Measurements from ENCODE around the gene CD80.
"Not testable (repeated sequence)": the region's sequence is repeated elsewhere in the genome, so short reads cannot be mapped to it uniquely, and the experiment has no call there.

CD80 gene

DNA sequence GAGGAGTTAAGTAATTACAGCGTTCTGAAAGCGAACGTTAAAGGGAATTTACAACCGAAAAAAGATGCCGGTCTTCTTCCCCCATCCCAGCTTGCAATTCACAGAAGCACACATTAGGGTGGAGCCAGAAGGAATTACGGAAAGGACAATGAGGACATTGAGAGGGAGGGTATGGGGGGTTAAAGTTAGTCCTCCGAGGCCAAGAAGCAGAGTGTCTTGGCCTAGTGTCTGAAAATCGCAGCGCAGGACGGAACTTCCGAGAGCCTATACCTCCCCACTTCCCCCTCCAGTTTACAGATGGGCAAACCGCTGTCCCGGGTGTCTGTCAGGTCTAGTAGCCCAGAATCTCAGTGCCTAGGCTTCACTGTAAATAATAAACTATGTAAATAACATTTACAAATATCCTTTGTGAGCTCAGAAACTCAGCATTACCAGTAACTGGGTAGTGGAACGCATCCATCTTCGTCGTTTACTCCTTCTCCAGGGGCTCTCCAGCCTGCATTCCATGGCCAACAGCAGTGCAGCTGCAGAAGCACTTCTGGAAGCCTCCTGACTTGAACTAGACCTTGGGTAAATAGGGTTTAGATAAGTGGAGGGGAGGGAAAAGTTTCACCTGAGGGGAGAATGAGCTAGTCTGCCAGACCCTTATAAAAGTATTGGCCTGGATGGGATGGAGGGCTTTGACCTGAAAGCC, 20.8 kb upstream of the CD80 start:
- DNase-seq (ENCODE audit: low read depth): no peak

DNA sequence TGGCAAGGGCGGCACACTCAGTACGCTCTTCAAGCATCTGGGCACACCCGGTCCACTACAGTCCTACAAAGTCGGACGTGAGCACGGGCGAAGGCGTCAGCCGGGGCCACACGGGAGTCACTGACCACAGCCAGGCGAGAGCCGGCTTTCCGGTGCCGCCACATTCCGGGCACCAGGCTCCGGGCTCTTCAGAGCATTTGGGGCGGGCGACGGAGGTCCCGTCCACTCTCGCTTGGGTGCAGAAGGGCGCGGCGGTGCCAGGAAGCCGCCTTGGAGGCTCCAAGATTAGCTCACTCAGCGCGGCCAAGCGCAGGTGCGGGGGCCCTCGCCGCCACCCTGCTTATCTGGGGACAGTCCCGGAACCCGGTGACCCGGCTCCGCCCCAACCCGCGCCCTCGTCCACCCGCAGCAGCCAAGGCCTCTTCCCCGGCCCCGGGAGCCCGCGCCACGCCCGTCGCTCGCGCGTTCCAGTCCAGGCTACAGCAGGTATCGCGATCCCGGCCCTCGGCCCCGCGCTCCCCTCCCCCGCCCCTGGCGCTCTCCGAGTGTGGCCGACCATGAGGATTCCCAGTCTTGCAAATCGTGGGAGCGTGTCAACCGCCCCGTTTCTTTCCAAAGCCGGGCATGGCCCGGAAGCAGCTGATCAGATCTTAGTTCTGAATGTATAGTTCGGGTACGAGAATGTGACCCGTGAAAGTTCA, 20.1 kb upstream of the CD80 start, which contains the start of gene ADPRH:
ADPRH (plus strand) TSS at position 127 of the 701 bp plus-strand sequence. CDS start 2,678 bp downstream, outside the sequence.
- DNase-seq (ENCODE audit: low read depth): no peak

DNA sequence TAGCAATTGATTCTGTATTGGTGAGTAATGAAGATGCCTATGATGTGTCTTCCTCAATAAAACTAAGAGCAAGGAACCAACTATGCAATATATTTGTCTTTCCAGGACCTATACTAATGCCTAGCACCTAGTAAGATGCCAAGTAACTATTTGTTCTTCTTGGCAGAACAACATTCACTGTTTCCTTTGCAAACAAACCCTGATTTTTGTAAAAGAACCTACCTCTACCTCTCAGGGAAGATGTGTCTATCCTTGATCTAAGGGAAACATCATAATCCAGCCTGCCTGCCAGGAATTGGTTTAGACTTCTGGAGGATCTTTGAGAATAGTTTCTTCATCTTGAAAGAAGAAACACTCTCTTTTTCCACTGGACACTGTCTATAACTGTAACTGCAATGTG, 16.1 kb upstream of the CD80 start:
- DNase-seq (ENCODE audit: low read depth): no peak

DNA sequence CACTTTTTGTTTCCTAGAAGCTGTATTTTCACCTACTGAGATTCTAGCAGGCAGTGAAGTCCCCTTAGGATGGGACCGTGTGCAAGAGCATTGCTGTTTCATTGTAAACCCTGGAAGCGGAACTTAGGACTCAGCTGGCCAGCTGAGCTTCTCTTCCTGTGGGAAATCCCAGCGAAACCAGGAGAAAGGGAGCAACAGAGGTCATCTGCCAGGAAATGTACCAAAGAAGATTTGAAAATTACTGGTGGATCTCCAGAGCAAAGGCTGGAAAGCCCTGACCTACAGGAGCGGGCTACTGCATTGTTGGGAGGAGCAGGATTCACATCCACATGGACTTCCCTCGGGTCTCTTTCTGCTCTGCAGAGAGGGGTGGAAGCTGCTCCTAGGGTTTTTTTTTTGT, 12.3 kb upstream of the CD80 start:
- no peak for DNase-seq (ENCODE audit: low read depth)

DNA sequence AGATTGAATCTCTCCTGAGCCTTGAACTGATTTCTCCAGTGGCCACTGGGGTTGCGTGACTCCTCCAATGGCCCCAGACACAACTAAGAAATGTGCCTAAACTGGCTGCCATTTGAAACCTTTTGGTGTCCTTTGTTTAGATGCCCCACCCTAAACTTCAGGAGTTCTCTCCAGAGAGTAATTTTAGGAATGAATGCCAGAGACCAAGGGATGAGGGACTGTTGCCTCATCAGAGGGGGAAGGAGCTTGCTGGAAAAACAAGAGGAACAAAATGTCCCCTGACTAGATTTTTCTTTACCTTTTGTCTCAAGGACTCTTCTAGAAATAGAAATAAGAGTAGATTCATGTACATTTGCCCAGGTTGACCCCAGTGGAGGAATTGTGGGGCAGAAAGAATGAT, 11.8 kb upstream of the CD80 start:
- no peak for DNase-seq (ENCODE audit: low read depth)

DNA sequence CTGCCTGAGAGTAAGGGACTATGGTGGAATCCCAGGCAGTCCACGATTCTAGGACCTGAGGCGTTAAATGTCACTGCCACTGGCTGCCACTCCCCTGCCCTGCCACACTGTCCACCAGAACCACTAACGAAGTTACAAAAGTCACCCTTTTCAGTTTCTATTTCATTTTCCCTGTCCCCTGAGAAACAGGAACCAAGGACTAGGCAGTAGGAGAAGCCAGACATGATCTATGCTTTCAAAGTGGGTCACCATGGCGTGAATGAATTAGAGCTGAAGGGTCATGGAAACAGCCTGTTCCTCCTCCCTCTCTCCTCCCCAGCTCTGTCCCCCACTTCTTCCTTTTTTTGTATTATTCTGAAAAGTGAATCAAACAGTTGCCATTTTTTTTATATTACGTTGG, 10.8 kb upstream of the CD80 start:
- no peak for DNase-seq (ENCODE audit: low read depth)

DNA sequence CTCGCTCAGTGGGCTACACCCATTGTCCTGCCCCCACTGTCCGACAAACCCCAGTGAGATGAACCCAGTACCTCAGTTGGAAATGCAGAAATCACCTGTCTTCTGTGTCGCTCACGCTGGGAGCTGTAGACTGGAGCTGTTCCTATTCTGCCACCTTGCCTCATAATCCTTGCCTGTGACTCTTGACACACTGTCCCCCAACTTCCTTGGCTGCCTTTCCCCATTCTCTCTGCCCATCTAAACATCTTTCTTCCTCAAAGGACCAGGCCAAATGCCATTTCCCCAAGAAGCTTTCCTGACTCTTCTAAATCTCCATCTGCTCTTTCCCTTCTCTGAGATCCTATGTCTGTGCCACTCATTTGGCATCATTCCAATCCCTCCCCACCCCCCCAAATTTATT, 9.7 kb upstream of the CD80 start:
- no peak for DNase-seq (ENCODE audit: low read depth)

DNA sequence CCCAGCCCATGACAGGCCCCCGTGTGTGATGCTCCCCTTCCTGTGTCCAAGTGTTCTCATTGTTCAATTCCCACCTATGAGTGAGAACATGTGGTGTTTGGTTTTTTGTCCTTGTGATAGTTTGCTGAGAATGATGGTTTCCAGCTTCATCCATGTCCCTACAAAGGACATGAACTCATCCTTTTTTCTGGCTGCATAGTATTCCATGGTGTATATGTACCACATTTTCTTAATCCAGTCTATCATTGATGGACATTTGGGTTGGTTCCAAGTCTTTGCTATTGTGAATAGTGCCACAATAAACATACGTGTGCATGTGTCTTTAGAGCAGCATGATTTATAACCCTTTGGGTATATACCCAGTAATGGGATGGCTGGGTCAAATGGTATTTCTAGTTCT, 3.9 kb upstream of the CD80 start:
- not testable (repeated sequence) for DNase-seq (ENCODE audit: low read depth)

DNA sequence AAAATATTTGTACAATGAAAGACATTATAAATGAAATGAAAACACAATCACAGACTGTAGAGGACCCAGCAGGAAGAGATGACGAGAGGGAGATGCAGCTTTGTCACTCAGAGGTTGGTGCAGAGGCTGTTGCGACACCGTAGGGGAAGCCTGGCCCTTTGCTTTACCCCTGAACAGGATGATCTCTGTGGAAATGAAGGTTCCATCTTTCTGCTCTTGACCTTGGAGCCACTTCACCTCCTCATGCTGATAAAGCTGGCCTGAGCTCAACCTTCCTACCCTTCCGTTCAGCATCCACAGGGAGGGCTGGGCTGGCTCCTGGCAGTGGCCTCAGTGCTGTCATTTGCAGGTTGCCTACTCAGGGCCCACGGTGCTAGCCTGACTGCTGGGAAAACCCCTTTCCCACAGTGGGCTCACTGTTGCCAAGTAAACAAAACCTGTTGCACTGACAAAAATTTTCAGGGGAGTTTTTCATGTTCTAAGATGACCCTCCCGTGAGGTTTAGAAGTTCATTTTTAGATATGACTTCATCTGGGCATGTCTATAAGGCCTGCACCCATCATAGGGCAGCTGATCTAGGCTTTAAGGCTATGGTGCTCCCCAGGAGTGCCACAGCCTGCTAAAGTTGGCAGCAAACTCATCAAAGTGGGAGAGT, 3.0 kb upstream of the CD80 start:
- no peak for DNase-seq (ENCODE audit: low read depth)

DNA sequence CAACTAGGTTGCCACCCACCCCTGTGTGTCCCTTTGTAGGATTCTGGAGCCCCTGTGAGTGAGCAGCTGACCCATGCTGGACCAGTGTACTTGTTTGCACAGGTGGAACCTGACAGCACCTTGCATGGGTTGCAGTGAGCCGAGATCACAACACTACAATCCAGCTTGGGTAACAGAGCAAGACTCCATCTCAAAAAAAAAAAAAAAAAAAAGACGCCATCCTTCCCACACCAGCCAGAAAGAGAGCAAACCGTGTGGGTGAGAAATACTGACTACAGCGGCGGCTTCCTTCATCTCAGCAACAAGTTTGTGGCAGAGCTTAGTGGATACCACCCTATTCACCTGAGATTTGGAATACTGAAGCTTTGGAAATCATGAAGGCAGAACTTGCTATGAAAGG, 746 bp upstream of the CD80 start:
- no peak for DNase-seq (ENCODE audit: low read depth)

DNA sequence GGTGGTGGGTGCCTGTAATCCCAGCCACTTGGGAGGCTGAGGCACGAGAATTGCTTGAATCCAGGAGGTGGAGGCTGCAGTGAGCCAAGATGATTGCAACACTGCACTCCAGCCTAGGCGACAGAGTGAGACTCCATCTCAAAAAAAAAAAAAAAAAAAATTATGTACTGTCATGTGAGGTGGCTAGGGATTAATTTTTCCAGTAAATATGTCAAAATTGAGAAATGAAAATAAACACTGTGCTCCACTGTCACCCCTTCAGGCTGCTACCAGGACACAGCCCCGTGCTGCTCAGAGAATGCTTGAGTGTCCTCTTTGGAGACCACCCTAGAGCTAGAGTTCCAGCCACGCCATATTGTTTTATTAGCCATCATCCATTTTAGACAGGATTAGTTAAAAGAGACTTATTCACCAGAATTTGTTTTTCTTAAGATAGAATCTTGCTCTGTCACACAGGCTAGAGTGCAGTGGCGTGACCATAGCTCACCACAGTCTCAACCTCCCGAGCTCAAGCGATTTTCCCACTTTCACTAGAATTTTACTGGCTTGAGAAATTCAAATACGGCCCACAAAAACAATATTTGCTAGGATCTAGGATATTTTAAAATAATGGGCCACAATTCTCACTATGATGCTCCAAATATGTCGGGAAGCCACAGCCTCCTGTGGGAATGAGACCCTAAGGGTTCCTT, 642 bp downstream of the CD80 start:
- DNase-seq (ENCODE audit: low read depth): no peak

DNA sequence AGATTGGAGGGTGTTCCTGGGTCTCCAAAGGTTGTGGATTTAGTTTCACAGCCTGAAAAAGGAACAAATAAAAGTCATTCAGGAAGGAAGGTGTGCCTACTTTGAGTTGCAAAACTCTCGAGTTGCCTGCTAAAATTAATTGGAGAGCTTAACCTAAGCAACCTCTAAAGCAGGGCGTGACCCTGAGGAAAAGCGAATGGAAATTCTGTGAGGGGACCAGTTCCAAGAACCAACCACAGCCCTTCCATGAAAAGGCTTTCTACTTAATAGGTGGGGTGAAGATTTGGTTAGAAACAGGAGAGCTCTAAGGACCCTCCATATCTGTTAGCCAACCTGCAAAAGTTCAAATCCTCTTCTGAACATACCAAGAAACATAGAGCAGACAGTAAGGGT, 1.5 kb downstream of the CD80 start:
- DNase-seq (ENCODE audit: low read depth): no peak

DNA sequence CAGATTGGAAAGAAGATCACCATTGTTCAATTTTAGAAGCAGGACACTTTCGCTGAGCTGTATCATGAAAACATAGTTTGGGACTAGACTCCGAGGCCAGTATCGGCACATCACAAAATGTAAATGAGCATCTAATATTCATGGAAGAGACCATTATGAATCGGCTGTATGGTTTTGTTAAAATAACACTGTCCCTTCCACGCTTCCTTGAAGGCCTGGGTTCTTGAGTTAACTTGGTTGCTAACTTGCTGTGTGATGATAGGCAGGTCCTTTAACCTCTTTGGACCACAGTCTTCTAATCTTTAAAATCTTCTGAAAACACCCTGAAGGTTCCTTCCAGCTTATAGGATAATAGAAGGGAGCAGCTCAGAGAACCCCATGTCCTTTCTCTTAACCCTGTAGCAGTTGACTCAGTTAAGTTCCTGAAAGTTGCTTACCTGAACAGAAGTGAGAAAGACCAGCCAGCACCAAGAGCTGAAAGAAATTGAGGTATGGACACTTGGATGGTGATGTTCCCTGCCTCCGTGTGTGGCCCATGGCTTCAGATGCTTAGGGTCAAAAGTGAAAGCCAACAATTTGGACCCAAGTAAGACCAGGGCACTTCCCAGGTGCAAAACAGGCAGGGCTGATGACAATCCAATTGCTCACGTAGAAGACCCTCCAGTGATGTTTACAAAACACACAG, 2.1 kb downstream of the CD80 start:
- no peak for DNase-seq (ENCODE audit: low read depth)

DNA sequence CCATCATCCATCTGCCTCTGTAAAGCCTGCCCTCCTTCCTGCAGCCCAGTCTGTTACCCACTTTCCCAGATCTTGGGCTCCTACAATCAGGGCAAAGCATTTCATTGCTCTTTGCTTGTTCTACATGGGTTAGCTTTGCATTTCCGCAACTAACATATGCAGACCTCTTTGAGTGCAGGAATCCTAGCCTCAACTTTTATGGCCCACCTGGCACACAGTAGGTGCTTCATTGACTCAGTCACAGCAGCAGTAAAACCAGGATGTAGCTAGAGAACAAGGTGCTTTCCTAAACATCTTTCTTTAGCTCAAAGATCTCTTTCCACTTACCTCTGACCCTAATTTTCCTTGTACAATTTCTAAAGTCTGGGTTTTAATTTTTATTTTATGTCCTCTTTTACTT, 3.5 kb downstream of the CD80 start:
- DNase-seq (ENCODE audit: low read depth): no peak

DNA sequence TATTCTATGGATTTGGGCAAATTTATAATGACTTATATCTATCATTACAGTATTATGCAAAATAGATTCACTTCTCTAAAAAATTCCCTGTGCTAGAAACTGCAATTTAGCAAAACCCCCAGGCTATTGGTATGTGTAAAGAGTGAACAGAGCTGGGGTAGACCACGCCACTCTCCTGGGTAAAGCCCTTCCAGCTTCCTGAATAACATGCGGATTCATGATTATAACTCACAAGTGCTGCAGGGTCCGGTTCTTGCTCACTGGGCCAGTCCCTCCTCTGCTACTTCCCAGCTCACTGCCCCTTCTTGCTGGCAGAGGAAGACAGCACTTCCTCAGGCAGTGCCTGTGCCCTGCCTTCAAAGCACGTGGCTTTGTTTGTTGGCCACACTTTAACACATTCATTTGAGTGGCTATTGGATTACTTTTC, 4.1 kb downstream of the CD80 start:
- DNase-seq (ENCODE audit: low read depth): no peak

DNA sequence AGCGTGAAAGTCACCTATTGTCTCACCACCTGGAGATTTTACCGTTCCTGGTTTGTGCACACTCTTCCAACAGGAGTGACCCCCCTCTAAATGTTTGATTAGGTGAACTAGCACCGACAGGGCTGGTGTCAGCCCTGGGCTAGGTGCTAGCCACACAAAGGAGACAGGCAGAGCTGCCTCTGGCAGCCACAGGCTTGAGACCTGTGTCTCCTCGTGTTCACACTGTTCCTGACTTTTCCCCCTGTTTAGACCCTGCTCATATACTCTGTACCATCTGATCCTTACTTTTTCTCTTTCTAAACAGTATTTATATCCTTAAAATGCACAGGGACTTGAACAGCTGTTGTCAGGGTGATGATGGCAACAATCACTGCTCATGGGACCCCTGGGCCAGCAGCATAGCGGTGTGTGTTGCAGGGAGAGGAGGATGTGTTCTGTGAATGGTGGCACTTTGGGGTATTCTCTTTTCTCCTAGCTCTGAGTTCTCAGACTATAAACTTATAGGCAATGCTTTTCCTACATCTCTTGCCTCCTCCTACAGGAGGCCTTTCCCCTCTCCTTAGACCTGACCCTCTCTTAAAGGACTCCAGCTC, 5.5 kb downstream of the CD80 start:
- DNase-seq (ENCODE audit: low read depth): no peak

DNA sequence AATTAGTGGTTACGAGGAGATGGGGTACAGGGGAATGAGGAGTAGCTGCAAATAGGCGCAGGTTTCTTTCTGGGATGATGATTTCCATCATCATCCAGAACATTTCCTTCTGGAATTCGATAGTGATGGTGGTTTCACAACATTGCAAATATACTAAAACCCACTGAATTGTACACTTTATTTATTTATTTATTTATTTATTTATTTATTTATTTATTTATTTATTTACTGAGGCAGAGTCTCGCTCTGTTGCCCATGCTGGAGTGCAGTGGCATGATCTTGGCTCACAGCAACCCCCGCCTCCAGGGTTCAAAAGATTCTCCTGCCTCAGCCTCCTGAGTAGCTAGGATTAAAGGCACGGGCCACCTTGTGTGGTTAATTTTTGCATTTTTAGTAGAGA, 6.5 kb downstream of the CD80 start:
- DNase-seq (ENCODE audit: low read depth): not testable (repeated sequence)

DNA sequence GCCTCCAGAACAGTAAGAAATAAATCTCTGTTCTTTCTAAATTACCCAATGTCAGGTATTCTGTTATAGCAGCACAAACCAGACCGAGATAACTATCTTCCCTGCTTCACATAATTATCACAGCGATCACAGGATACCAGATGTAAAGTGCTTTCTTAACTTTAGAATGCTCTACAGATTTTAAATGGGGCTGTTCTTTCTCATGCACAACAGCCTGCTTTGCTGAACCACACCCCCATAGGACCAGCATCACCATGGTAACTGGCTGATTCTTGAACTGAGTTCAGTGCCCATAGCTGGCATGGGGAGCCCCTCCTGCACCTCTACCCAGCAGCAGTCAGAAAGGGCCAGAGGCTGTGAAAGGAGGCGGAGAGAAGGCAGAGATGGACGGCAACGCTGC, 7.8 kb downstream of the CD80 start:
- DNase-seq (ENCODE audit: low read depth): no peak

DNA sequence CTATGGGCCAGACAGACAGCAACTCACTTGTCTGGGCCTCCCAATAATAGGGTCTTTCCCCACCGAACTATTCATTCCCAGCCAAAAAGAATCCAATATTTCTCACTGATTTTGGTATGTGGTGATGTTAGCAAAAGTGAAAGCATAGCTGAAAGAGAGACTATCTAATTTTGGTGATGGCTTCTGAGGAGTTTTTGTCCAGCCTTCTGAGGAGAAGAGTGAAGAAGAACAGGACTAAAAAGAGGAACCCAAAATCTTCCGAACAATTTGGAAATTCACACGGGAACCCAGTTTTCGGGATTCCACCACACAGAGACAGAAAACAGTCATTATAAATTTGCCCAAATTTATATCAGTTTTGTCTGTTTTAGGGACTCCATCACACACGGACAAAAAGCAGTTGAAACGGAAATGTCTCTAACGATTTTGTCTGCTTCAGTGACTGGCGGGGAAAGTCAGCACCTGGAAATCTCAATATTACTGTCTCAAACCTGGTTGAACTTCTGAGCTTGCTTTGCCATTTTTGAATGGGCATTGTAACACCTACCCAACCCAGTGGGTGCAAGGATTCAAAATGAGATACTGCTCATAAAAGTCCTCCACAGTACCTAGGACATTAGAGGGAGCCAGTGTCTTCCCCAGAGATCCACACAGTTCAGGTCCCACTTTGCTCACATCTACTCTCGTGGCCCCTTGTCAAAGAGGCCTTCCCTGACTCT, 9.1 kb downstream of the CD80 start:
- no peak for DNase-seq (ENCODE audit: low read depth)

DNA sequence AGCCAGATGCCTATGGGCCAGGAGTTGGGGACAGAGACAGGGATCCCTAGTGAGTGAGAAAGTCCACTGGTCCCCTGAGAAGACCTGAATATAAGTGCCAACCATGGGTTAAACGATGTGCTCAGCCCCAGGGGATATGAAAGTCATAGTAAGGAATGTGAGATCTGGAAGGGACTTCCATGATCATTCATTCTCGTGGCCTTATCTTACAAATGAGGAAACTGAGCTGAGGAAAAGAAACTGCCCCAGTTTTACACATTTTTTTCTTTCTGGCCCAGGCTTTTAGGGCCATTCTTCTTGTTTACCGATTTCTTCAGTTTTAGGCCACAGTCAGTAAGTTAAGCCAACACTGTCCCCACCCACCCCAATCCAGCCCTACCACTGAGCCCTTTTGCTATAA, 11.1 kb downstream of the CD80 start:
- no peak for DNase-seq (ENCODE audit: low read depth)

DNA sequence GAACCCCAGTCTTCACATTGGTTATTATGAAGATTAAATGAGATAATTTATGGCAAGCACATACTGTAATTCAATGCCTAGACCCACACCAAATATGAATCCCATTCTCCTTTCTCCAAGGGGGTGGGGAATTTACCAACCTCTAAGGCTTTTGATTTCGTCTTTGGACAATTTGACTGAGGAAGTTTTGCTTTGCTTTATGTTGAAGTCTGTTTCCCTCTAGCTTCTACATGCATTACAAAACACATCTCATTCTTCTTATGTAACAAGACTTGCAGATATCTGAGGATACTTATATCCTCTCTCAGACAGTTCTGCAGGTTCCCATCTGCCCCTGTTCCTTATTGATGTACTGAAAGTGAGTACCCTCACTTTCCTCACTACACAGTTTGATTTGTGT, 12.2 kb downstream of the CD80 start:
- DNase-seq (ENCODE audit: low read depth): no peak

All from CMK (cell line).